ENCODE results near the gene ZNF638.

Gene ZNF638

GRCh38 chr2:71285706-71286105 lies 45.9 kb upstream of the ZNF638 start:
- Histone ChIP-seq H3K36me3 (no peaks in the 10 kb centered on the region), H3K4me3 (ENCODE audit: low read depth in 1 of 2, low read length in 1 of 2) (no peak overlapping the region), H3K27me3 (no peaks in the 10 kb centered on the region), H3K27ac (no peak overlapping the region), H3K9me3 (no peaks in the 10 kb centered on the region), H3K4me1 (ENCODE audit: control insufficient read depth in 1 of 2, insufficient read depth in 1 of 2, low read depth in 1 of 2, low read length in 1 of 2) (no peaks in the 10 kb centered on the region)
- TF ChIP-seq CTCF (IDR thresholded peaks at IDR 0.05) = no peak

GRCh38 chr2:71291398-71291797 lies 40.2 kb upstream of the ZNF638 start:
- H3K36me3 ChIP-seq = no peaks in the 10 kb centered on the region
- no peak overlapping the region for H3K4me3 ChIP-seq (ENCODE audit: low read depth in 1 of 2, low read length in 1 of 2)
- H3K4me1 ChIP-seq (ENCODE audit: control insufficient read depth in 1 of 2, insufficient read depth in 1 of 2, low read depth in 1 of 2, low read length in 1 of 2) = no peaks in the 10 kb centered on the region
- no peak overlapping the region for H3K27ac ChIP-seq
- H3K27me3 ChIP-seq = no peaks in the 10 kb centered on the region
- no peaks in the 10 kb centered on the region for H3K9me3 ChIP-seq
- TF ChIP-seq CTCF (IDR thresholded peaks at IDR 0.05) = no peak

- no peaks in the 10 kb centered on the region for H3K36me3 ChIP-seq
- no peak for TF ChIP-seq CTCF (IDR thresholded peaks at IDR 0.05)
Observed at GRCh38 chr2:71292159-71292558, 39.4 kb upstream of the ZNF638 start.

GRCh38 chr2:71298914-71299313 lies 32.7 kb upstream of the ZNF638 start:
- Histone ChIP-seq H3K9me3 (no peaks in the 10 kb centered on the region), H3K36me3 (no peaks in the 10 kb centered on the region), H3K4me1 (ENCODE audit: control insufficient read depth in 1 of 2, insufficient read depth in 1 of 2, low read depth in 1 of 2, low read length in 1 of 2) (no peaks in the 10 kb centered on the region), H3K4me3 (ENCODE audit: low read depth in 1 of 2, low read length in 1 of 2) (no peak overlapping the region), H3K27ac (no peak overlapping the region), H3K27me3 (no peaks in the 10 kb centered on the region)
- no peak for TF ChIP-seq CTCF (IDR thresholded peaks at IDR 0.05)

More at GRCh38 chr2:71292159-71292558, 39.4 kb upstream of the ZNF638 start:
- no peaks in the 10 kb centered on the region for H3K9me3 ChIP-seq
- H3K27me3 ChIP-seq = no peaks in the 10 kb centered on the region
- no peak overlapping the region for H3K27ac ChIP-seq
- H3K4me3 ChIP-seq (ENCODE audit: low read depth in 1 of 2, low read length in 1 of 2) = no peak overlapping the region
- H3K4me1 ChIP-seq (ENCODE audit: control insufficient read depth in 1 of 2, insufficient read depth in 1 of 2, low read depth in 1 of 2, low read length in 1 of 2) = no peaks in the 10 kb centered on the region

GRCh38 chr2:71299507-71299906 lies 32.1 kb upstream of the ZNF638 start:
- TF ChIP-seq CTCF (IDR thresholded peaks at IDR 0.05) = peak; percentile 65
- H3K9me3 ChIP-seq = no peaks in the 10 kb centered on the region
- H3K27ac ChIP-seq = no peak overlapping the region

GRCh38 chr2:71303849-71304248 lies 27.7 kb upstream of the ZNF638 start:
- Histone ChIP-seq H3K27ac (no peak overlapping the region), H3K4me1 (ENCODE audit: control insufficient read depth in 1 of 2, insufficient read depth in 1 of 2, low read depth in 1 of 2, low read length in 1 of 2) (no peaks in the 10 kb centered on the region), H3K36me3 (no peaks in the 10 kb centered on the region), H3K4me3 (ENCODE audit: low read depth in 1 of 2, low read length in 1 of 2) (no peak overlapping the region), H3K9me3 (no peaks in the 10 kb centered on the region), H3K27me3 (no peaks in the 10 kb centered on the region)
- no peak for TF ChIP-seq CTCF (IDR thresholded peaks at IDR 0.05)

More at GRCh38 chr2:71299507-71299906, 32.1 kb upstream of the ZNF638 start:
- H3K27me3 ChIP-seq = no peaks in the 10 kb centered on the region
- no peaks in the 10 kb centered on the region for H3K36me3 ChIP-seq
- H3K4me3 ChIP-seq (ENCODE audit: low read depth in 1 of 2, low read length in 1 of 2) = no peak overlapping the region
- H3K4me1 ChIP-seq (ENCODE audit: control insufficient read depth in 1 of 2, insufficient read depth in 1 of 2, low read depth in 1 of 2, low read length in 1 of 2) = no peaks in the 10 kb centered on the region
